ENCODE data around the gene CBLB.

DNA sequence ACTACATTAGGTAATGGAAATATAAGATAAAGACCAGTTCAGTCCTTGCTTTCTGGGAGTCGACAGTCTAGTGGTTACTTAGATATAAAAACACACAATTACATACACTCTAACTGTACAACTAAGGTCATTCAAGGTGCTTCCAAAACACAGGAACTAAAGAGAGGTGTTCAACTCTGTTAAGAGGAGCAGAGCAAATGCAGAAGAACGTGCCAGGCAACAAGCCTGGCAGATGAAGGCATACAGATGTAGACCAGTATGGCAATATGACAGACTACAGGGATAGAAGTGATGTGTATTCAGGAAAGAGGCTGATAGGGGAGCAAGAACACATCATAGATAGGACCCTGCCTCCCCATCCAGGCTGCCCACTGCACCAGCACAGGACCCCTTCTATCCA, 78.3 kb downstream of the CBLB start:
- TF ChIP-seq, protein P1, sequence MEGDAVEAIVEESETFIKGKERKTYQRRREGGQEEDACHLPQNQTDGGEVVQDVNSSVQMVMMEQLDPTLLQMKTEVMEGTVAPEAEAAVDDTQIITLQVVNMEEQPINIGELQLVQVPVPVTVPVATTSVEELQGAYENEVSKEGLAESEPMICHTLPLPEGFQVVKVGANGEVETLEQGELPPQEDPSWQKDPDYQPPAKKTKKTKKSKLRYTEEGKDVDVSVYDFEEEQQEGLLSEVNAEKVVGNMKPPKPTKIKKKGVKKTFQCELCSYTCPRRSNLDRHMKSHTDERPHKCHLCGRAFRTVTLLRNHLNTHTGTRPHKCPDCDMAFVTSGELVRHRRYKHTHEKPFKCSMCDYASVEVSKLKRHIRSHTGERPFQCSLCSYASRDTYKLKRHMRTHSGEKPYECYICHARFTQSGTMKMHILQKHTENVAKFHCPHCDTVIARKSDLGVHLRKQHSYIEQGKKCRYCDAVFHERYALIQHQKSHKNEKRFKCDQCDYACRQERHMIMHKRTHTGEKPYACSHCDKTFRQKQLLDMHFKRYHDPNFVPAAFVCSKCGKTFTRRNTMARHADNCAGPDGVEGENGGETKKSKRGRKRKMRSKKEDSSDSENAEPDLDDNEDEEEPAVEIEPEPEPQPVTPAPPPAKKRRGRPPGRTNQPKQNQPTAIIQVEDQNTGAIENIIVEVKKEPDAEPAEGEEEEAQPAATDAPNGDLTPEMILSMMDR (IDR thresholded peaks at IDR 0.05), result no peak
- TF ChIP-seq POLR2A (IDR thresholded peaks at IDR 0.05) (no peak), EP300 (IDR thresholded peaks at IDR 0.05) (no peak)

Data from tibial nerve (tissue), 4 donors.